GM19099 (cell line): ENCODE data around the gene SLC10A4.

Experiments
- POLR2A ChIP-seq: IDR thresholded peaks from 3 replicates; pipeline ENCODE4 v1.6.1; 2011; ENCODE audit warnings: low read depth; ENCODE audit not compliant: insufficient read length; ENCODE audit errors: extremely low read depth

SLC10A4 gene

DNA sequence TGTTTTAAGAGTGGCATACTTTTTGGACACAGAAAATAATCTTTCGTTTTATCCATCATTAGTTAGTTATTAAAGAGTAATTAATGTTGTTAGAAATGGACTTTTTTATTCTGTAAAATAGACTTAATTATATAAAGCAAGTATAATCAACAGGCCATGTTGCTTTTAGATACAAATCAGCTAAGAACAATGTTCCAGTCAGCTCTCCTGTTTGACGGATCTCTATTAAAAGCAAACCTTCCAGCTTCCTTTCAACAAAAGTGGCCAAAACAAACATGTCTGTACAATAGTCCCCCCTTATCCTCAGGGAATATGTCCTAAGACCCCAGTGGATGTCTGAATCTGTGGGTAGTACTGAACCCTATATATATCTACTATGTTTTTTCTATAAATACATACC lies 4.9 kb upstream of the SLC10A4 start:
- no peak for TF ChIP-seq POLR2A

DNA sequence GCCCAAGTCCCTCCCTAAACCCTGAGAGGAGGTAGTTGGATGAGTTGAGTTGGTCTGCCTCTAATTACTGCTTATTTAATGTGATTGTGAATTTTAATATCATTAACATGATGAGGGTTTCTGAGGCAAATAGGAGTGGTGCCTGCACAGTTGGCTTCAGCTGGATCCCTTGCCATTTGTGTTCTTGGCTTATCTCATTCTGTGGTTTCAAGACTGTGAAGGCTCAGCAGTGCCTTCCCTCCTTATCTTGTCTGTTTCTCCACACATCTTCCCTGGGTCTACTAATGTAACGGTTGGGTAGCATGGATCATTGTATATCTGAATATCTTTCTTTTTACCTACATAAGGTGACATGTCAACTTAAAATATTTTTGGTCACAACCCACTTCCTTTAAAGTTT lies 1.6 kb upstream of the SLC10A4 start:
- no peak for TF ChIP-seq POLR2A

DNA sequence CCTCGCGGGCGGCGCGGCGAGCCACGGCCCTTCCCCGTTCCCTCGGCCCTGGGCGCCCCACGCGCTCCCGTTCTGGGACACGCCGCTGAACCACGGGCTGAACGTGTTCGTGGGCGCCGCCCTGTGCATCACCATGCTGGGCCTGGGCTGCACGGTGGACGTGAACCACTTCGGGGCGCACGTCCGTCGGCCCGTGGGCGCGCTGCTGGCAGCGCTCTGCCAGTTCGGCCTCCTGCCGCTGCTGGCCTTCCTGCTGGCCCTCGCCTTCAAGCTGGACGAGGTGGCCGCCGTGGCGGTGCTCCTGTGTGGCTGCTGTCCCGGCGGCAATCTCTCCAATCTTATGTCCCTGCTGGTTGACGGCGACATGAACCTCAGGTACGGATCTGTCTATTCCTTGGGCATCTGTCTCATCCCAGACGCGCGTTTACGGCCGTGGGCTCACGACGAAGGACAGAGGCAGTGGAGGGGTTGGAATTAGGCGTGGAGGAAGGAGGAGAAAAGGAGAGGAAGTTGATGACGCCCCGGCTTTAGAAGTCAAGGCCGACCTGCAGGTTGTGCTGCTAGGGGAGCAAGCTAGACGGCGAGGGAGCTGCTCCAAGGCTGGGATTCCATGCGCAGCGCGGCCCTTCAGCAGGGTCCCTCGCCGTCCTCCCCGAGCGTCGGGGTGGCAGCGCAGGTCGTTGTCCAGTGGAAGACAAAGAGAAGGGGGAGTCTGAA lies 792 bp downstream of the SLC10A4 start:
- no peak for TF ChIP-seq POLR2A

GRCh38 chr4:48484494-48485168 lies 1.5 kb downstream of the SLC10A4 start:
- no peak for TF ChIP-seq POLR2A

DNA sequence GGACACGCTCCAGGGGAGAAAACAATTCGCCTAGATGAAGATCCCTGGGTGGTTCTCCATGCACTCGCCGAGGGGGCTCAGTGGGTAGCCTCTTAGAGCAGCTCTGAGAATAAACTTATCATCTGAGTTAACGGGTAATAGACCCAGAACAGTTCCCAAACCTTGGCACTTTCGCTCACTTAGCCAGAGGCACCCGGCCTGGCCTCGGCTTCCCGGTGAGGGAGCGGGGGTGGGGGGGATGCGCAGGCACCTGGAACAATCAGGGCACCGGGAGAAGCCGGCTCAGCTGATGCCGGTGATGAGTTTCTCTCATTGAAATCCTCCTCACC lies 6.5 kb downstream of the SLC10A4 start:
- no peak for TF ChIP-seq POLR2A

DNA sequence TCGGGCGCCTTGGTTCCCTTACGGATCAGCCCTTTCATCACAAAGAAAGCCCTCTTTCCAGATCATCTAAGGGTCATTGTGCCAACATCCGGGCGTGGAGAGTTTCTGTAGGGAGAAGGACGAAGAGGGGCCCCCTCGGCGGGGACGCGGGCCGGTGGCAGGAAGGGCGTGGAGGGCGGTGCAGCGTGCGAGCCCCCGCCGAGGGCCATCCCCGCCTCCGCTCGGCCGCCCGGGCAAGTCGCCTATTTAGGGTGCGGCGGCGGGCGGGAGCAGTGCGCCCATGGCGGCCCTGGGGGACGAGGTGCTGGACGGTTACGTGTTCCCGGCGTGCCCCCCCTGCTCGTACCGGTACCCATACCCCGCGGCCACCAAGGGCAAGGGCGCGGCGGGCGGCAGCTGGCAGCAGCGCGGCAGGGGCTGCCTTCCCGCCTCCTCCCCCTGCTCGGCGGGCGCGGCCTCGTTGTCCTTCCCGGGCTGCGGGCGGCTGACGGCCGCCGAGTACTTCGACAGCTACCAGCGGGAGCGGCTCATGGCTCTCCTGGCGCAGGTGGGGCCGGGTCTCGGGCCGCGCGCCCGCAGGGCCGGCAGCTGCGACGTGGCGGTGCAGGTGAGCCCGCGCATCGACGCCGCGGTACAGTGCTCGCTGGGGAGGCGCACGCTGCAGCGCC lies 7.0 kb downstream of the SLC10A4 start, which contains the start of gene ZAR1:
Gene ZAR1 (plus strand): TSS at position 241 of the 668 bp plus-strand sequence. CDS start 40 bp downstream, at position 281.
- no peak for TF ChIP-seq POLR2A

DNA sequence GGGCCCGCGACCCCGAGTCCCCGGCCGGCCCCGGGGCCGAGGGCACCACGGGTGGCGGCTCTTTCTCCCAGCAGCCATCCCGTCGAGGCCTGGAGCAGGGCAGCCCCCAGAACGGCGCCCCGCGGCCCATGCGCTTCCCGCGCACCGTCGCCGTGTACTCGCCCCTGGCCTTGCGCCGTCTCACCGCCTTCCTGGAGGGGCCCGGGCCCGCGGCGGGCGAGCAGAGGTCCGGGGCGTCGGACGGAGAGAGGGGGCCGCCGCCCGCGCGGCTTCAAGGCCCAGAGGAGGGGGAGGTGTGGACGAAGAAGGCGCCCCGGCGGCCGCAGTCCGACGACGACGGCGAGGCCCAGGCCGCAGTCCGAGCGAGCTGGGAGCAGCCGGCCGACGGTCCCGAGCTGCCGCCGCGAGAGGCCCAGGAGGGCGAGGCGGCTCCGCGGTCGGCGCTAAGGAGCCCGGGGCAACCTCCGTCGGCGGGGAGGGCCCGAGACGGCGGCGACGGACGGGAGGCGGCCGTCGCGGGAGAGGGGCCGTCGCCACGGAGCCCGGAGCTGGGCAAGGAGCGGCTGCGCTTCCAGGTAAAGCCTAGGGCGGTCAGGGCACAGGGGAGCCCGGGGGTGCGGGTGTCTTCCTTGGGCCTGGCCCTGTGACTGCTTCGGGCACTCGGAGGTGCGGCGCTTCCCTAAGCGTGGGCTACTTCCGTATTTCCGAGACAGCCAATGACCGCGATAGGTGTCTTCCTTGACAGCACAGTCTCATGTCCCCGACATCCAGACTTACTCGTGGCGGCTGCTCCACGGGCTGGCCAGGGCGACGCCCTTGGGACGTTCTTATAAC lies 7.8 kb downstream of the SLC10A4 start:
- TF ChIP-seq POLR2A: no peak

DNA sequence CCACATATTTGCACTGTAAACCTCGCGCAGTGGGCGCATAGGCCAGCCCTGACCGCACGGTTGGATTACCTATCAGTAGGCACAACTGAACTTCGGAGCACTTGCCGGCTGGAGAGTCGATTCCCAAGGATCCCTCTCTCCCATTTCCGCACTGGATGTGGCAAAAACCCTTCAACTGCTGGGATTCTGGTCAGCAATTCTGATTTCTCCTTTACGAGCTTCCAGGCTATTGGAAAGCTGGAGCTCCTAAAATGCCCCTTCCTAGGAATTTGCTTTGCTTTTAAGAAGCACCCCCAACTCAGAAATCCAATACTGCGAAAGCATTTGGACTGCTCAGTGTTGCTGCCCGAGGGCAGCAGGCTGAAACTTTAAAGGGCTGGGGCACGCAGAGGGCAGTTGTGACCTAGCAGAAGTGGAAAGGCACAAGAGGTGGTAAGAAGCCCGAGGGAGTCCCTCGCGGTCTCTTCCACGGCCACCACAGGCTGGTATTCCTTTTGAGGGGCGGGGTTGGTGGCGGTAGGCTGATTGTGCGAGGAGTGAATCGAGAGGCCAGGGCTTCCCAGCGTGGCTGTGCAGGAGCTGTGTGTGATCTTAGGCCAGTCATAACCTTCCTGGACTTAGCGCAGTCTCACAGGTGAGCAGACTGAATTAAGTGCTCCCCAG lies 8.5 kb downstream of the SLC10A4 start:
- no peak for TF ChIP-seq POLR2A

GRCh38 chr4:48493452-48494100 lies 10.4 kb downstream of the SLC10A4 start:
- TF ChIP-seq POLR2A: no peak

GRCh38 chr4:48495941-48496340 lies 12.8 kb downstream of the SLC10A4 start:
- no peak for TF ChIP-seq POLR2A

DNA sequence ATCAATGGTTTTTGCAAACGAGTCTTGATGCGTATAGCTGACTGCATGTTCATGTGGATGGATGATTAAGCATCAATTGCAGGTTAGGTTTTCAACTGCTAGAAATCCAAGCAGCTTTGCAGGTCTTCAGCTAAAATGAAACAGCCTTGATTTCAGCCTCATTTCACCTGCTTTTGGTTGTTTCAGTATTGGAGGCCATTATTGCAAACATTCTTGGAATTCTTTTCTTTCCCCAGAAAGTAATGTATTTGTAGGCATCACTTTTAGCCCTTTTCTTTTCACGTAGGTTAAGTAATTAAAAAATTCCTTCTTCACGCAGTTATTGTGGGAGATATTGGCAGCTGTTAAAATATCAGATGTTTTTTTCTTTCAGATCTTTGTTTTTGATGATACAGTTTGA lies 15.8 kb downstream of the SLC10A4 start:
- TF ChIP-seq POLR2A: no peak

- no peak for TF ChIP-seq POLR2A
These were observed 16.5 kb downstream of the SLC10A4 start for GRCh38 chr4:48499551-48500066.

- TF ChIP-seq POLR2A: no peak
These were observed 20.3 kb downstream of the SLC10A4 start for GRCh38 chr4:48503233-48504025.

- TF ChIP-seq POLR2A: no peak
These were observed 20.8 kb downstream of the SLC10A4 start for GRCh38 chr4:48504026-48504330.

DNA sequence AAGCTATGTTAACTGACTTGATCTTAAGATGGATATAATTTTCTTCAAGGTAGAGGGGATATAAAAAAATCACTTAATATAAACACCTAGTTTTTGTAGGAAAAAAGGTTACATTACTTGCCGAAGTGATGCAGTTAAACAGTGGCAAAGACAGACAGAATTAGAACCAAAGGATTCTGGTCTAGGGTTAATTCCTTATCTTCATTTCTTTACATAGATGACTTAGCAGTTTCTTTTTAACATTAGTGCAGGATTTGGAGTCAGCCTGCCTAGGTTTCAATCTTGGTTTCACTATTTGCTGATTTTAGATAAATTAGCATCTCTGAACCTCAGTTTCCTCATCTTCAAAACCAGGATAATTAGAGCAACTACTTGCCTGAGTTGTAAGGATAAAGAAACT lies 21.2 kb downstream of the SLC10A4 start:
- no peak for TF ChIP-seq POLR2A
